H1 (cell line): ENCODE results near the gene SLC3A2. TPM values are rescaled to one million over a fixed set of nuclear protein-coding genes. Genes with fewer than 3 reads are reported as not detected.

ENCODE experiments used
- BCL11A ChIP-seq, 2 experiments: IDR thresholded peaks; one replicate each; pipeline ENCODE4 v1.6.1; 2011; ENCODE audit warnings: low read depth in 2 of 2, low read length in 2 of 2, mild to moderate bottlenecking in 2 of 2
- RAD21 ChIP-seq, 2 experiments: IDR thresholded peaks in 1 of 2; conservative IDR thresholded peaks in 1 of 2; 2 replicates each; pipeline ENCODE4 v1.6.1; 2011; ENCODE audit warnings: low read depth in 2 of 2, low read length in 2 of 2, improper control_type of control experiment in 1 of 2, inconsistent platforms in 1 of 2, mild to moderate bottlenecking in 1 of 2, moderate library complexity in 1 of 2
- RXRA ChIP-seq: IDR thresholded peaks from 2 replicates; pipeline ENCODE4 v1.6.1; 2011; ENCODE audit warnings: low read depth, mild to moderate bottlenecking, low read length, moderate library complexity; ENCODE audit not compliant: insufficient read depth
- SAP30 ChIP-seq: fragments of 300-600 bp; sonication (generic); IDR thresholded peaks from 2 replicates; pipeline ENCODE4 v1.7.1; 2012; ENCODE audit warnings: low read length, moderate library complexity, mild to moderate bottlenecking, inconsistent platforms; ENCODE audit not compliant: insufficient read depth, insufficient replicate concordance
- SP1 ChIP-seq: IDR thresholded peaks from 2 replicates; pipeline ENCODE4 v1.6.1; 2011; ENCODE audit warnings: low read depth, low read length
- SP4 ChIP-seq: IDR thresholded peaks from 2 replicates; pipeline ENCODE4 v1.6.1; 2012; ENCODE audit warnings: low read length, inconsistent platforms
- SRF ChIP-seq: IDR thresholded peaks from 2 replicates; pipeline ENCODE4 v1.6.1; 2011; ENCODE audit warnings: mild to moderate bottlenecking, low read depth, low read length, moderate library complexity
- TAF1 ChIP-seq: IDR thresholded peaks from 2 replicates; pipeline ENCODE4 v1.6.1; 2011; ENCODE audit warnings: mild to moderate bottlenecking, low read depth, low read length
- YY1 ChIP-seq: IDR thresholded peaks from 2 replicates; pipeline ENCODE4 v1.6.1; 2011; ENCODE audit warnings: low read depth, mild to moderate bottlenecking, low read length
- polyA plus RNA-seq, 7 experiments: library from polyadenylated mRNA; depleted of rRNA in 3 of 7; stranded (reverse) in 5 of 7; unstranded in 2 of 7; fragments of >200 nt in 5 of 7; fragments of 200-250 nt in 2 of 7; gene quantifications; 1 replicate in 5 of 7; 2 replicates in 1 of 7; 4 replicates in 1 of 7; pipeline versions ENCODE4 v1.2.1 to v1.2.3, GENCODE V29; 2011 to 2013; ENCODE audit warnings: missing spikeins in 2 of 7, mixed read lengths in 2 of 7
- total RNA-seq: library from RNA; stranded (reverse); fragmentation: NEBNext Ultra II Directional; extraction: Animal tissue kit (Norgen Biotek cat#: 25700); gene quantifications from 2 replicates; pipeline ENCODE4 v1.2.1, GENCODE V29; 2021
- TF ChIP-seq, protein P1 (sequence below), 3 experiments: IDR thresholded peaks; 1 replicate in 2 of 3; 2 replicates in 1 of 3; pipeline versions ENCODE4 v1.5.1 to v1.6.1; 2011; ENCODE audit warnings: low read length in 3 of 3, mild to moderate bottlenecking in 3 of 3, inconsistent platforms in 2 of 3, low read depth in 1 of 3, moderate library complexity in 1 of 3; ENCODE audit not compliant: insufficient read depth in 1 of 3; ENCODE audit errors: control extremely low read depth in 1 of 3

SLC3A2 gene
- total and polyA plus RNA-seq, 2 of the 8 experiments (the other 6 are each of a cell fraction or from before 2014, with no cell fraction given): 410 to 435 TPM

DNA sequence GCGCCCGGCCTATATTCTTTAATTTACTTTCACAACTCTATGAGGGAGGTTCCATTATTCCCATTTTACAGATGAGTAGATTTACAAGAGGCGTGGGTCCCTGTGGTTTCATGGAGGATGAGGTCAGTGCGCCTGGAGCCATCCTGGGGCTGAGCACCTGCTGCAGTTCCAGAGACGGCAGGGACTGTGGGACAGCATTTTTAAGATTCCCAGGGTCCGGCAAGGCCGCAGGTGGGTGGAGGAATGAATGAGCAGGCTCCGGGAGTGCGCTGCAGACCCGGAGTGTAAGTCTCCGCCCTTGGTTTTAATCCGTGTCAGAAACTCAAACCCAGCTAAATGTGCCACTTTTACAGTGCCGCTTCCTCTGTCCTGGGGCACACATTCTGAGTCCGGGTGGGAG is 44.6 kb downstream of the SLC3A2 start (continued):
- TF ChIP-seq, protein P1, sequence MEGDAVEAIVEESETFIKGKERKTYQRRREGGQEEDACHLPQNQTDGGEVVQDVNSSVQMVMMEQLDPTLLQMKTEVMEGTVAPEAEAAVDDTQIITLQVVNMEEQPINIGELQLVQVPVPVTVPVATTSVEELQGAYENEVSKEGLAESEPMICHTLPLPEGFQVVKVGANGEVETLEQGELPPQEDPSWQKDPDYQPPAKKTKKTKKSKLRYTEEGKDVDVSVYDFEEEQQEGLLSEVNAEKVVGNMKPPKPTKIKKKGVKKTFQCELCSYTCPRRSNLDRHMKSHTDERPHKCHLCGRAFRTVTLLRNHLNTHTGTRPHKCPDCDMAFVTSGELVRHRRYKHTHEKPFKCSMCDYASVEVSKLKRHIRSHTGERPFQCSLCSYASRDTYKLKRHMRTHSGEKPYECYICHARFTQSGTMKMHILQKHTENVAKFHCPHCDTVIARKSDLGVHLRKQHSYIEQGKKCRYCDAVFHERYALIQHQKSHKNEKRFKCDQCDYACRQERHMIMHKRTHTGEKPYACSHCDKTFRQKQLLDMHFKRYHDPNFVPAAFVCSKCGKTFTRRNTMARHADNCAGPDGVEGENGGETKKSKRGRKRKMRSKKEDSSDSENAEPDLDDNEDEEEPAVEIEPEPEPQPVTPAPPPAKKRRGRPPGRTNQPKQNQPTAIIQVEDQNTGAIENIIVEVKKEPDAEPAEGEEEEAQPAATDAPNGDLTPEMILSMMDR (IDR thresholded peaks at IDR 0.05; ENCODE audit: control extremely low read depth in 1 of 3, insufficient read depth in 1 of 3, low read depth in 1 of 3, low read length in 3 of 3): no peak
- TF ChIP-seq TAF1 (peak; percentile 26; the same call in 1 of the 2 replicates), SP4 (no peak), BCL11A (IDR thresholded peaks at IDR 0.05; ENCODE audit: low read depth in 2 of 2, low read length in 2 of 2) (no peak), RAD21 (IDR thresholded peaks at IDR 0.05 in 1 of 2, conservative IDR thresholded peaks at IDR 0.05 in 1 of 2; ENCODE audit: low read depth in 2 of 2, low read length in 2 of 2) (no peak), SRF (no peak), SAP30 (no peak), RXRA (no peak), SP1 (no peak), YY1 (no peak)
